ENCODE data around the gene ANXA11.
A peak's percentile ranks its signal among the peaks of the same experiment; 100 is the strongest.
"Not testable (repeated sequence)": the region's sequence is repeated elsewhere in the genome, so short reads cannot be mapped to it uniquely, and the experiment has no call there.

ANXA11 gene

DNA sequence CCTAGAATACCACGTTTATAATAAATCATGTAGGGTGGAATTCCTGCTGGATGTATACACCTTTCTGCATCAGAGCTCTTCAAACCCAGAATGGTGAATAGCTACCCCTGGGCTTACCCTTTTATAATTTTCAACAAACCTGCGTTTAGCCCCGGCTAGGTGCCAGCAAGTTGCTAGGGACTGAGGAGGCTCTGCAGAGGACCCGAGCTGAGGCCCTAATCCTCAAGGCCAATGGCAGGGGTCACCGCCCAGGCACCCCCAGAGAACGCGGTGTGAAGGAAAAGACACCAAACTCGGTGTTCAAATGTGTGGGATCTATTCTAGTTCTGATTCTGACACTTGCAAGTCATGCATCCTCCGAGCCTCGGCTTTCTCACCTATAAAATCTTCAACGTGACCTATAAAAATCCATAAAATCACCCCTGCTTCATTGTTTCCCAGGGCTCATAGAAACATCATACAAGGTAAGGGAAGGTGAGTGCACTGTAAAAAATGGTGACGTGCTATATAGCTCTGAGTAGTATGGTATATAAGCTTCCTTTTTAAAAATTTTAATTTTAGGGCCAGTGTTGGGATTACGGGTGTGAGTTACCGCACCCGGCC lies 2.5 kb upstream of the ANXA11 start:
- no peak for DNase-seq (ENCODE audit: low spot score)

DNA sequence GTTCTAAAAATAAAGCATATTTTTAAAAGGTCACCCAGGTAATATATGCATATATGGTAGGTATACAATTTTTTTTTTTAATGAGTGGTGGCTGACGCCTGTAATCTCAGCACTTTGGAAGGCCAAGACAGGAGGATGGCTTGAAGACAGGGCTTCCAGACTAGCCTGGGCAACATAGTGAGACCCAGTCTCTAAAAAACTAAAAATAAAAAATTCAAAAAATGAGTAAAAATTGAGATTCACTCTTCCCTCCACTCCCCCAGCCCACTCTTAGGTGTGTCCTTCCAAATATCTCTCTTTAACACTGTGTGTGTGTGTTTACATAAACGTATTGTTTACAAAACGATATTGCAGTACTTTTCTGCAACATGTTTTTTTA lies 929 bp upstream of the ANXA11 start:
- DNase-seq (ENCODE audit: low spot score): no peak

DNA sequence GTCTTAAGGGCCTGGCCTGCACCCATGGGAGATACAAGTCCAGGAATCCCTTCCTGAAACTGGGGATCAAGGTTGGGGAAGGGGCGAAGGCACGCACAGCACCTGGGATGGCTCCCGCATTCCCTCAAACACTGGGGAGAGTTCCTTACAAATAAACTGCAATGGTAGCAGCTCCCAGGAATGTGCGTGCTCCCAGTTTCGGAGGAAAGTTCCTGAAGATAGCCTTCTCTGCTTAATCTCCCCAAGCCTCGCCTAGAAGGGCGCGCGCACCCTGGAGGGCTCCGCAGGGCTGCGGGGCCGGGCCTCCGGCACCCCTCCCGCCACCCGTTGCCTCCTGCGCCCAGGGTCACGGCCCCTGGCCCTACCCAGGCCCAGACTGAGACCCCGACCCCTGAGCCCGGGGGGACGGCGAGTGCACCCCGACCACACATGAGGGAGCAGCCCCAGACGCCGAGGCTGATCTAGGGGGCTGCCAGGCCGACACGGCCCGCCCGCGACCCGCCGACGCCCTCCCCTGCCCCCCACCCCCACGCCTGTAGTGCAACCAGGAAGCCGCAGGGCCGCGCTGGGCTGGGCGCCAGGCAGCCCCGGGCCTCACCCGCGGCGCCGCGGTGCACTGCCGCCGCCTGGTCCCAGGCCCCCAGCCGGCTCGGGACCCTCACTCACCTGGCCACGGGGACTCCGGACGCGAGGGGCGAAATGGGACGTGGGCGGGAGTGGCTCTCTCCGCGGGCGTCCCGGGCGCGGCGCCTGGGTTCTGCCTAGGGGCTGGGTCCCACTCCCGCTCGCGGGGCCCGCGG lies 460 bp downstream of the ANXA11 start:
- DNase-seq (ENCODE audit: low spot score): no peak

DNA sequence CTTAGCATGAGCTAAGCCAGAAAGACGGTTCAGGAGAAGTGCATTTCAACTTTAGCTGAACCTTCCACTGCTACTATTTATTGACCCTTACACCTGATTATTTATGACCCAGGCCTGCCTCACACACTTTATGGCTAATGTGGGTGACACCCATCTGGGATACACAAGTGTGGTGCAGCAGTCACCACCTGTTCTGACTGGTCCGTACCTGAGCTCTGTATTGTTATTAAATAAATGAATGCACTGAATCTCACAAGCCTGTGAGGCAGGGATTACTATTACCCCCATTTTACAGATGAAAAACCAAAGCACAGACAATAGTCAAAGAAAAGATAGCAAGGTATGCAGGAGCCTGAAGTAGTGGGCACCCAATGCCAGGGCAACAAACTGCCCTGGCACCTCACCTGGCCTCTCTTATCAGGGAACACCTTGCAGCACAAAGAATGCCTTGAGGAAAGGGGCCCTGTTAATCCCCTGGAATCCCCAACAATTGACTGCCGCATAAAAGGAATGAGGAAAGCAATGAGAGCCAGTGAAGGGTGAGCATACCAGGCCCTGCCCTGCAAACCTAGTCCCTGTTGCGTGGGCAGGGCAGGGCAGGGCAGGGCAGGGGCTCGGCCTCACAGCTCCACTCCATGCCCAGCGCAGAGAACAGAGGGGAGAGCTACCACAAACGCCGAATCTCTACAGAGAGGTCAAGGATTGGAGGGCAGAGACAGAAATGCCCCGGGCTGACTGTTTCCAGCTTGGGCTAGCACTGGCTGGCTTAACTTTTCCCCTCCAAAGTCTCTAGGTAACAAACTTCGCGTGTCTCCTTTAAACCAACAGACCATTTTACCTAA lies 1.3 kb downstream of the ANXA11 start:
- DNase-seq (ENCODE audit: low spot score): no peak

DNA sequence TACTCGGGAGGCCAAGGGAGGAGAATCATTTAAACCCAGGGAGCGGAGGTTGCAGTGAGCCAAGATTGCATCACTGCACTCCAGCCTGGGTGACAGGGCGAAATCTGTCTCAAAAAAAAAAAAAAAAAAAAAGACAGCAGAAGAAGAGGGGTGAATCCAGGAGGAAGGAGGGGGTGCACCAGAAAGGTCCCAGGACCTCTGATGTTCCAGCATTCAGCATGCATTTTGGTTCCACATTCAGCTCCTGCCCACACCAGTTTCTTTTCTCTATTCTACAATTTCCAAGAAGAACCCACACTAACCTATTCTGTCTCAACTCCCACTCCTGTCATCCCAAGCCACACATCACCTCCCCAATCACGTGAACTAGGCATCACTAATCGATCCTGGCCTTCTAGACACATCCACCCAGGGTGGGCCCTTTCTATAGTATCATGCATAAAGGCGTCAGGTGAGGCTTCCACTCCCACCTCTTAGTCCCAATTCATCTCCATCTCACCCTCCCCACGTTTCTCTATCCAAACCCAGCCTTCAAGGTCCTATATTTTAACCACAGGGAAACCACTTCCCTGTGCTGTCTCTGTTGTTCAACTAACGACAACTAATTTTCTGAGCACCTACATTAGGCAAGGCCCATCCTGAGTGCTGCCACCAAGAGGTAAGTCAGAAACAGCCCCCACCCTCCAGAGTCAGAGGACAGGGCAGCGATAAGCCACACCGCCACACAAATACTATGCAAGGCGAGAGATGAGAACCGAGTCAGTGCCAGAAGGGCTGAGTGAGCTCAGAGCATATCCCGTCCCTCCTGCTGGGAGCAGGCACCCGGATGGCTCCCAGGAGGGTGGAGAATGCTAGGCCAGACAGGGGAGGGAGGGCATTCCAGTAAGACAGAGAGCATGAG lies 2.2 kb downstream of the ANXA11 start:
- no peak for DNase-seq (ENCODE audit: low spot score)

DNA sequence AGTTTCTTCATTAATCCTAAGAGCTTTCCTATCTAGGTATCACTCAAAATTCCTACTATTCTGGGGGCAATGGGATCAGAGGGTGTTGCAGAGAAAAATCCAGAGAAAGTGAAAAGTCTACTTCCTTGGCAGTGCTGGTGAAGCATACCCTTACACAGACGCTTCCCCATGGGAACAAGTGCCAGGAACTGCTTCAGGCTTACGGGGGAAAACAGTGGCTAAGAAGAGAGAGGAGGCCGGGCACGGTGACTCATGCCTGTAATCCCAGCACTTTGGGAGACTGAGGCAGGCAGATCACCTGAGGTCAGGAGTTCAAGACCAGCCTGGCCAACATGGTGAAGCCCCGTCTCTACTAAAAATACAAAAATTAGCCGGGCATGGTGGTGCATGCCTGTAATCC lies 2.8 kb downstream of the ANXA11 start:
- not testable (repeated sequence) for DNase-seq (ENCODE audit: low spot score)

DNA sequence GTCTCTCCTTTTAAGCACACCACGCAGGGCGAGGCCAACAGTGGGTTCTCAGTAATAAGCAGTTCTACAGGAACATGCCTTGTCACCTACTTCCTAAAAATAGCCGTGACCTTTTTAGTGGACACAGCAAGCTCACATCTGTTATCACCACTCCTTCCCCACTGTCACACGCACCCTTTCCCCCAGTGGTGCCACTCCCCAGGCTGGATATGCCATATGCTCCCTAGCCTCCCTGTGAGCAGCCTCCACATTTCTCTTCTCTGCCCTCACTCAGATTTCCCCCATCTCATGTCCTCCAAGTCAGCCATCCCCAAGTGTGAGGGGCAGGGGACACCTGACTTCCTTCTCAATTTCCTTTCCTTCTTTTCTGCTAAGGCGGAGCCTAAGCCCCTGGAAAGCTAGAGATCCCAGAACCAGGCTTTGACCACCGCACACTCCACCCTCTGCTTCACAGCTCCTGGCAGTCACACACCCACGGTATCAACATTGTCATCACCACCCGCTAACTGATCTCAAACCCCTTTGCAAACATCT lies 3.7 kb downstream of the ANXA11 start:
- DNase-seq (ENCODE audit: low spot score): no peak

DNA sequence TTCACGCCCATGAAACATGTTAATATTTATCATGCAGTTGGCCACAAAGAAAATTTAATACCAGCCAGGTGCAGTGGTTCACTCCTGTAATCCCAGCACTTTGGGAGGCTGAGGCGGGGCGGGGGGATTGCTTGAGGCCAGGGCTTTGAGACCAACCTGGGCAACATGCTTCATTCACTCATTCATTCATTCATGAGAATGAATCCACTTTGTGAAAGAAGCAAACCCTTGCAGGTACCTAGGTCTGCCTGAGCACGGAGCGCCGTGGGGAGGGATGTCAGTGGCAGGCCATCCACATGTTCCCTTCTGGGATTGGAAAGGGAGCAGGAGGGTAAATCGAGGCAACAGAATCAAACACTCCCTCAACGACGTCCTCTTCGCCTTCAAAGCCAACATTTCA lies 4.7 kb downstream of the ANXA11 start:
- DNase-seq (ENCODE audit: low spot score): no peak

DNA sequence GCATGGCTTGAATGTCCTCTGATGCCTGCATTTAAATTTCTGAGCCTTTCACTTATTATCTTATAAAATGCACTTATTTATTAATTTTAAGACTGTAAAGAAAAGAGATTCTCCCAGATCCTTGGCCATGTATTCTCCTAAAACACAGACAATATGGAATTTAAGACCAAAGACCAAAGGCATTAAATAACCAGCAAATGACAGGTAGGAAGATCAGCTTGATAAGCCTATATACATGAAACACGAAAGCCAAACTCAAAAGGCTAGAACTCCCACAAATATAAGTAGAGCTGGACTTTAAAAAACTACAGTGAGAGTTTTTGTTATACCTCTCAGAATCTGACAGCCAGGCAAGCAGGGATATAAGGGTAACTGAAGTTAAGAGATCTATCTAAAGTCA lies 5.1 kb downstream of the ANXA11 start:
- DNase-seq (ENCODE audit: low spot score): no peak

DNA sequence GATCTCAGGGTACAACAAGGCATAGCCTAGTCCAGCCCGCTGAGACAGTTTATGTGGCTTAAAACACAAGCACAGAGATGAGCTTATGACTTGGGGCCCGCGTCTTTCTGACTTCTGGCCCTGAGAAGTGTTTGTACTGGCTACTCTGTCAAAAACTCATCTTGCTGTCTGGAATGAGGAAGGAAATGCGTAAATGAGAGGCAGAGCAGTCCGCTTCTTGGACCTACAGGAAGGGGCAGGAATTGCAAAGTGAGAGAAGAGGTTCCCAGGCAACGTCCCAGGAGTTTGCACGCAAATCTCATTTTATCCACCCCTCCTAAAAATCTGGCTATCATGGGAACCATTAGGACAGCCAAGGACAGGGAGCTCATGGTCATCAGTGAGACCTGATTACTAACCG lies 5.5 kb downstream of the ANXA11 start:
- DNase-seq (ENCODE audit: low spot score): no peak

DNA sequence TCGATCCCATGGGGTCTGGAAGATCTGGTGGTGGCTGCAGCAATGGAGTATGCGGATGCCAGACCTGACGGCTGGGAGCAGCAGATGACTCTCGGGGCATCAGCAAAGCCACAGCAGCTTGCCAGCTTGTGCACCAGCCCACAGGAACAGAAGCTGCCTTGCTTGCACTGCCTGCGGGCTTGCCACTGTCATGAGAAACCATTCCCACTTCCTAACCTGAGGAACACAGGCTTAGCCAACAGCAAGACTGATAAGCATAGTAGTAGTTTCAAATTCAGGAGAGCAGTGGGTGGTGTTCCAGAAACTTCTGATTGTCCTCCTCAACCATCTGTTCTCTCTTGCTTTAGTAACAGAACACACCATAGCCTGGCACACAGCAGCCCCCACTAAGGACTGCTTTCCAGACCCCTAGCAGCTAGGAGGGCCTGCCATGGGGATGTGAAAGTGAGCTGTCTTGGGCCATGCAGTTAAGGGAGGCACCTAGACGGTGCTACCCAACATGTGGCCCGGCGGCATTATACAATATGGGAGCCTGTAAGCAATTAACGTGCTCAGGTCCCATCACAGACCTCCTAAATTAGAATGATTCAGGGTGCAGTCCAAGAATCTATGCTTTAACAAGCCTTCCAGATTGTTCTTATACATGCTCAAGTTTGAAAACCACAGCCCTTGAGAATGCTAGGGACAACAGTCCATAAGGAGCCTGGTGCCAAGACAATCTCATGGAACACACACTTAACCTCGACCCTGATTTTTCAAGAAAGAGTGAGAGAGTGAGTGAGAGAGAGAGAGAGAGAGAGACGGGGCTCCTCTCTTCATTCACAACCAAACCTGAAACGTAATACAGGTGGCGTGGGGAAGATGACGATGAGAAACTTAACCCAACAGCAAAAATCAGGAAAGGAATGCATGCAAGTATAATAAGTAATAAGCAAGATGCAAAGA lies 7.1 kb downstream of the ANXA11 start:
- DNase-seq (ENCODE audit: low spot score): no peak

DNA sequence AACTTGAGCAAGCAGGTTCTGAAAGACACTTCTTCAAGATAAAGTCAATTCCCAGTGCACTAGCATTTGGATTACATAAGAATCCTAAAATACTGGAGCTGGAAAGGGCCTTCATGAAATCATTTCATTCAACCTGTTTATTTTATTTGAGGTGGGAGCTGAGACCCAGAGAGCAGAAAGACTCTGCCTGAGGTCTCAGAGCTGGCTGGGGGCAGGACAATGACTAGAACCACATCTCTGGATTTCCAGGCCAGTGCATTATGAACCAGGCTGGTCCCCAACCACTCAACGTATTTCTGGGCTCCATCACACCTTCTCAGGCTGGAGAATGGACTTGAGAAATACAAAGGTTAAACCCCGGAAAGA lies 8.4 kb downstream of the ANXA11 start:
- no peak for DNase-seq (ENCODE audit: low spot score)

DNA sequence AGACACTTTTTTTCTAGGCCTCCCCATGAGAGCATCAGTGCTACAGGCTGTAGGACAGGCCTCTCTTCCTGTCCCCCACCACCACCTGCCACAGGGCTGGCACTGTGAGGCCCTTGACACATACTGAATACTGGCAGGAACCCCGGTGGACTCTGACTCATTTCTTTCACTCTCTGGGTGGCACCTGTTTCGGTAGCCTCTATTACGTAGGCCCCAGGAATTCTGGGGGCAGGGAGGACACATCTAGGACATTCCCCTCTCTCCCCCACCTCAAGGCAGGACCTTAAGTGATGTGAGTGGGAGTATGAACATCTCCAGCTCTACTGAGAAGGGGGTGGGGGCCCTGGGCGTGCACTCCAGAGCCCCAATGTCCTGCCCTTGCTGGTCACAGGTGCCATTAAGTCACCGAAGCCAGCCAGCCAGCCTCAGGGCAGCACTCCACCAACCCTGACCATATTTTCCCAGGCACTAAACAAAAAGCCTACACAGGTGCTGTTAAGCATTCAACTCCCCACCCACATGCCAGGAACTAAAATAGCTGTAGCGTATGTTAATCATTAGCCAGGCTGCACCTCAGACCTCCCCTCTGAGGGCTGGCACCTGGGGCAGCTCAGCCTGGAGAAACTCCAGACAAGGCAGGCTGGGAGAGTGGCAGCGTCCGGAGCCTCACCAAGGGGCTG lies 8.9 kb downstream of the ANXA11 start:
- no peak for DNase-seq (ENCODE audit: low spot score)

DNA sequence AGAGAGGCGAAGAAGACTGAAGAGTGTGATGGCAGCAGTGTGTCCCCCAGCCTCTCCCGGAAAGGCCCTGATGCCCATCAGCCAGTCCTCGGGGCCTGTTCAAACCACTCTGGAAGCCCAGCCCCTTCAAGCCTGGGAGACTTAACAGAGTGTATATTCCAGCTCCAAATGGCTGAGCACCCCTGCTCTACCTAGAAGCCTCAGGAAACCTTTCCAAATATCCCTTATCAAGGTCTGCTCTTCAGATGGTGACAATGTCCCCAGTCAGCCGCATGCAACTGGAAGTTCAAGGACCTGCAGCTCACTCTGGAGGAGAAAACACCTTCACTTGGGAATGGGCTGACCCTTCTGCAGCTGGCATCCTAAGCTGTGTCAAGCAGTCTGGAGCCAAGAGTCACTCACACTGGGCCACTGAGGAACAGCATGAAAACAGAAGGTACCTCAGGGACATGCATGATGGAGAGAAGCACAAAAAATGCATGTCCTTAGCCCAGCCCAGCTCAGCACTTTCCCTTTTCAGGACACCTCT lies 10.2 kb downstream of the ANXA11 start:
- DNase-seq (ENCODE audit: low spot score): no peak

DNA sequence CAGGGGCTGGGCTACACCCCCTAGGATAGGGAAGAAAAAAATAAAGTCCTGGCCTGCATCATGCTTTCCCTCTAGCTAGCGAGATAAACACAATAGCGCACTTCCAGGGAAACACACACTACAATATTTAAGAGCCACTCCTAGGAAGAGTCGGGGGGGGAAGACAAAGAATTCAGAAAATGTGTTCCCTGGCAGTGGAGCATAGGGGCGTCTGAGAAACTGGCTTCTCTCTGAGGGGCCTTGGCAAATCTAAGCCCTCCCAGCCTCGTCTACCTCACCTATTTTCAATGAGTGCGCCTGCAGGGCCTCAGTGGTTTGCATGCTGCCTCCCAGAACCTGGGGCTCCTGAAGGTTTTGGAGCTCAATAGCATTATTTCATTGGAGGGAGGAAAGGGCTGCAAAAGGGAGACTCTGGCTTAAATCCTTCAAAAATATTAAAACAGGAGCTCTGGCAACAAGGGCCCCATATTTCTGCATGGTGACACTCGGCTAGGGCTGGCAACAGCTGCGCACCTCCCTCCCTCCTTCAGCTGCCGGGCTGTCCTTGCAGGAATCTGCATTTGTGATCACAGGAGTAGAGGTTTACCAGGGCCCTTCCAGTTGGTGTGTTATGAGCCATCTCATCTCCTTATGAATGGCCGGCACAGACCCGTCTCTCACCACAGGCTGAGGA lies 10.8 kb downstream of the ANXA11 start:
- DNase-seq (ENCODE audit: low spot score): no peak

DNA sequence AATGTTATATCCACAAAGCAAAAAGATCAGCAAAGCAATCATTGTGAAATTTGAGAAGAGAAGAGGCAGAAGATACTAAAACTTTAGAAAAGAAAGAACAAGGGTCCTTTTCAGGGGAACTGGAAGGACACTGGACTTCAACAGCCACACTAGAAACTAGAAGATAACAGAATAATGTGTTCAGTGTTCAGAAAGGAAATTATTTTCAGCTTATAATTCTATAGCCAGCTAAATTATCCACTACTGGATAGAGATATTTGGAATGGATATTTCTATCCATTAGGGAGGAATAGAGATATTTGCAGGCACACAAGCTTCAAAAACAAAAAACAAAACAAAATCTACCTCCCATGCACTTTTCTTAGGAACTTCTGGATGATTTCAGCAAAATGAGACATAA lies 12.8 kb downstream of the ANXA11 start:
- no peak for DNase-seq (ENCODE audit: low spot score)

DNA sequence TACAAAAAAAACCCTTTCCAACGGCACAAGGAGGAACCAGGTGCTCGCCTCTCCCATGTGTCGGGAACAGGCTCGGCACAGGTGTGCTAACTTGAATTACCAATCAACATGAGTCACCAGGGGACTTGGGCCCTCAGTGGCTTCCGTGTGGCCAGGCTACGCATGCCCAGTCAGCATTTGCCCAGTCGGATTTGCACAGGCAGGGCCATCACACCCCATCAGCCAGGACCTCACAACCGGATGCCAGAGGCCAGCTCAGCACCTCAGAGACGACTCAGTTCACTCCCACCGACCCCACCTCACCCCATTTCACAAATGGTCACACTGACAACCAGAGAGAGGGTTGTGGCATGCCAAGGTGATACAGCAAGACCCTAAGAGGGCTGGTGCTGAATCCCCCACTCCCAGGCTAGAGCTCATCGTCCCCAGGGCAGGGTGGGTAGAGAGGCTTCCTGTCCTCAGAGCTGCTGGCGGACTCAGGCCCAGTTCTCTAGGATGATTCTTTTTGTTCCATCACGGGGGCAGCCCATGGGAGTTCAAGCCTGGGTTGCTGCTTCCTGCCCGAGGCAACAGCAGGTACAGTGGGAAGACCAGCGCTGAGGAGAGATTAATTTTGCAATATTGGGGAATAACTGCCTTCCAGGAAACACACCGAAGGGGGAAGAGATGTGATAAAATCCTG lies 13.6 kb downstream of the ANXA11 start:
- DNase-seq (ENCODE audit: low spot score): peak; percentile 20

DNA sequence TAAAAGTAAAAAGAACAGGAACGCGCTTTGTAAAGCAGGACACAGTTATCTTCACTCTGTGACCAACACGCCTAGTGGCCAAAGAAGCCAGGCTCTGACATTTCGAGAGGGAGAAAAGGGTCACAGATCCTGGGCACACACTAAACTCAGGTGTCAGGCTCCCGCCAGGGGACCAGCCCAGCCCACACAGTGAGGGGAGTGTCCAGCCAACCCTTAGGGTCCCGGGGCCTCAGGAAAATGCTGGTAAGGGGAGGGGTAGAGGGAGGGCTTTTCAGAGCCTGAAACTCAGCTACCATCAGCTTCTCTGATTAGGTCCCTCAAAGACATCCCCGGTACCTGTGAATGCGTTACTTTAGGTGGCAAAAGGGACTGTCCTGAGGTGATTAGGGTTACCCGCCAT lies 16.6 kb downstream of the ANXA11 start:
- peak; percentile 25 for DNase-seq (ENCODE audit: low spot score)
